Measurements from ENCODE around the gene TTLL3. TPM values are rescaled to one million over a fixed set of nuclear protein-coding genes. Genes with fewer than 3 reads are reported as not detected.

The TTLL3 gene
- polyA plus RNA-seq, 1 experiment = 17.8 TPM

- ChIA-PET CTCF (interaction anchor here (1.0 to 1.6 kb wide), 2 partner anchors 36 to 48 kb away, joined by 4 to 6 read pairs; no protein-coding TSS in a partner anchor), POLR2A (interaction anchor here (0.6 to 1.1 kb wide), 3 partner anchors 10 to 20 kb away, joined by 4 to 5 read pairs (median 4); no protein-coding TSS in a partner anchor)
- no peak for TF ChIP-seq CTCF (IDR thresholded peaks at IDR 0.05; ENCODE audit: low read depth, low read length)
- peak overlapping the region; percentile 39 for H3K27ac ChIP-seq (ENCODE audit: low read depth, low read length)
- H3K9me3 ChIP-seq (ENCODE audit: control insufficient read depth, insufficient read depth, low read length) = no peaks in the 10 kb centered on the region
- H3K4me3 ChIP-seq (ENCODE audit: low read depth, low read length) = no peak overlapping the region
- H3K27me3 ChIP-seq (ENCODE audit: control insufficient read depth, insufficient read depth, low read length) = no peaks in the 10 kb centered on the region
- no peak for DNase-seq (ENCODE audit: low read depth, low spot score)
These were observed 74.6 kb downstream of the TTLL3 start for GRCh38 chr3:9884555-9885165.

Other genes with a start within 250 kb of the TTLL3 start
- gene MTMR14, start 160.8 kb upstream of the TTLL3 start, polyA plus RNA-seq (2011; rRNA removed) = 30.3 and 30.5 TPM in 2 replicates
- not detected in 2 replicates for gene CPNE9, start 106.4 kb upstream of the TTLL3 start, polyA plus RNA-seq (2011; rRNA removed)
- 5.7 and 8.3 TPM in 2 replicates for gene BRPF1, start 78.5 kb upstream of the TTLL3 start, polyA plus RNA-seq (2011; rRNA removed)
- 23.5 and 26.5 TPM in 2 replicates for gene OGG1, start 60.3 kb upstream of the TTLL3 start, polyA plus RNA-seq (2011; rRNA removed)
- 26.8 and 28.7 TPM in 2 replicates for gene CAMK1, start 40.3 kb upstream of the TTLL3 start, polyA plus RNA-seq (2011; rRNA removed)
- 61.8 and 83.7 TPM in 2 replicates for gene TADA3, start 17.8 kb upstream of the TTLL3 start, polyA plus RNA-seq (2011; rRNA removed)
- 199 and 200 TPM in 2 replicates for gene ARPC4, start 17.2 kb upstream of the TTLL3 start, polyA plus RNA-seq (2011; rRNA removed)
- gene RPUSD3, start 33.7 kb downstream of the TTLL3 start, polyA plus RNA-seq (2011; rRNA removed) = 29.0 and 34.2 TPM in 2 replicates
- gene CIDEC, start 70.0 kb downstream of the TTLL3 start, polyA plus RNA-seq (2011; rRNA removed) = not detected in 2 replicates
- 44.4 and 47.9 TPM in 2 replicates for gene JAGN1, start 80.3 kb downstream of the TTLL3 start, polyA plus RNA-seq (2011; rRNA removed)
- 2.0 and 2.1 TPM in 2 replicates for gene IL17RE, start 92.6 kb downstream of the TTLL3 start, polyA plus RNA-seq (2011; rRNA removed)
- 17.3 and 24.4 TPM in 2 replicates for gene IL17RC, start 106.8 kb downstream of the TTLL3 start, polyA plus RNA-seq (2011; rRNA removed)
- 29.5 TPM in 2 replicates for gene CRELD1, start 123.6 kb downstream of the TTLL3 start, polyA plus RNA-seq (2011; rRNA removed)
- gene PRRT3, start 142.1 kb downstream of the TTLL3 start, polyA plus RNA-seq (2011; rRNA removed) = 3.4 and 4.2 TPM in 2 replicates
- 159 and 161 TPM in 2 replicates for gene EMC3, start 176.6 kb downstream of the TTLL3 start, polyA plus RNA-seq (2011; rRNA removed)
- 3.6 and 5.4 TPM in 2 replicates for gene FANCD2, start 216.2 kb downstream of the TTLL3 start, polyA plus RNA-seq (2011; rRNA removed)